Hepatocyte (in vitro differentiated cells): ENCODE data around the gene FMN1.

Experiments used
- EZH2 ChIP-seq: fragments of 200-600 bp; sonication (generic); IDR thresholded peaks from 2 replicates; pipeline ENCODE4 v1.6.1; 2016; ENCODE audit warnings: antibody characterized with exemption, mild to moderate bottlenecking, borderline replicate concordance
- EZH2phosphoT487 ChIP-seq: fragments of 200-600 bp; sonication (generic); IDR thresholded peaks from one replicate; pipeline ENCODE4 v1.6.1; 2018; ENCODE audit warnings: antibody characterized with exemption, mild to moderate bottlenecking, low read depth, moderate library complexity; ENCODE audit not compliant: unreplicated experiment, severe bottlenecking
- TF ChIP-seq, protein P1 (sequence below): fragments of 200-600 bp; sonication (generic); IDR thresholded peaks from 2 replicates; pipeline ENCODE4 v1.5.1; 2016; ENCODE audit warnings: antibody characterized with exemption, mild to moderate bottlenecking; ENCODE audit not compliant: poor library complexity

DNA sequence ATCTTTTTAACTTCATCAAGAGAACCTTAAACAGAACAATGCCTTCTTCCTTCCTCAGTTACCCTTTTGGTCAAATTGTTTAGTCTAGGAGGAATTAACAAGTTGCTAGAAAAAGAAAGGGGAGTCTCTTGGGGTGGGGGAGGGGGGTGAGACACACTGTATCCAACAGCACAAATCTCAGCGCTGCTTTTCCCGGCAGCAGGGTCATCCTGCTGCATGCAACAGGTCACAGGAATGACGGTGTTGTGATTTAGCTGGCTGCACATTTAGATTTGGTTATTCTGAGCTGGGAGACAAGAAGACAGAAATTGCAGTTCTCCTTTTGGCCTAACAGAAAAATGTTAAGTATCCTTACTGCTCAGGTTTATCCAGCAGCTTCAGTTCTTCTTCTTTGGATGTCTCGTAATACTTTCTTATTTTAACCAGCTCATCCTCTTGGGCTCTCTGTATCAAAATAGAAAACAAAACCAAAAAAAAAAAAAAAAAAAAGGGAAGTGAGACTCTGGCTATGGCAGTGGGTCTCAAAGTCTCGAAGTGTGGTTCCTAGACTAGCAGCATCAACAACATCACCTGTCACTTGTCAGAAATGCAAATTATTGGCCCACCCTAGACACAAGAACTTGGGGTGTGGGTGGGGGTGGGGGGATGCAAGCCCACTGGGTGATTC lies 286.2 kb downstream of the FMN1 start:
- TF ChIP-seq EZH2 (no peak), EZH2phosphoT487 (no peak)
- TF ChIP-seq, protein P1, sequence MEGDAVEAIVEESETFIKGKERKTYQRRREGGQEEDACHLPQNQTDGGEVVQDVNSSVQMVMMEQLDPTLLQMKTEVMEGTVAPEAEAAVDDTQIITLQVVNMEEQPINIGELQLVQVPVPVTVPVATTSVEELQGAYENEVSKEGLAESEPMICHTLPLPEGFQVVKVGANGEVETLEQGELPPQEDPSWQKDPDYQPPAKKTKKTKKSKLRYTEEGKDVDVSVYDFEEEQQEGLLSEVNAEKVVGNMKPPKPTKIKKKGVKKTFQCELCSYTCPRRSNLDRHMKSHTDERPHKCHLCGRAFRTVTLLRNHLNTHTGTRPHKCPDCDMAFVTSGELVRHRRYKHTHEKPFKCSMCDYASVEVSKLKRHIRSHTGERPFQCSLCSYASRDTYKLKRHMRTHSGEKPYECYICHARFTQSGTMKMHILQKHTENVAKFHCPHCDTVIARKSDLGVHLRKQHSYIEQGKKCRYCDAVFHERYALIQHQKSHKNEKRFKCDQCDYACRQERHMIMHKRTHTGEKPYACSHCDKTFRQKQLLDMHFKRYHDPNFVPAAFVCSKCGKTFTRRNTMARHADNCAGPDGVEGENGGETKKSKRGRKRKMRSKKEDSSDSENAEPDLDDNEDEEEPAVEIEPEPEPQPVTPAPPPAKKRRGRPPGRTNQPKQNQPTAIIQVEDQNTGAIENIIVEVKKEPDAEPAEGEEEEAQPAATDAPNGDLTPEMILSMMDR = no peak
